Endothelial cell of umbilical vein (primary cell): Measurements from ENCODE around the gene RASSF6. TPM values are rescaled to one million over a fixed set of nuclear protein-coding genes. Genes with fewer than 3 reads are reported as not detected.

Experiments used
- BruUV-seq: library from RNA; stranded (reverse); fragments of 400-500 nt; replicated peaks from 2 replicates; lab custom pipeline; 2021; lab: Mats Ljungman, UMichigan
- CTCF ChIA-PET: fragments of 300-600, 350-600 bp; sonication (Branson Sonifier 250); formaldehyde crosslinking; loops from one replicate; lab custom pipeline; 2021; ENCODE audit warnings: antibody characterized with exemption, inconsistent platforms; lab: Charles Lee
- POLR2A ChIA-PET: fragments of 300-600, 350-600 bp; sonication (Branson Sonifier 250); formaldehyde crosslinking; loops from one replicate; lab custom pipeline; 2021; ENCODE audit warnings: antibody characterized with exemption, inconsistent platforms; lab: Charles Lee
- DNase-seq: peaks from one replicate; pipeline ENCODE4 v3.0.0-alpha.2; 2011; ENCODE audit warnings: low read depth, low spot score
- FAIRE-seq: peaks from 2 replicates; lab custom pipeline; 2011; peaks lifted over from hg19 to GRCh38; lab: Jason Lieb, UNC
- H2AFZ ChIP-seq: 2 replicates; pipeline ENCODE4 v1.6.0; 2012; ENCODE audit warnings: low read depth, low read length, control low read depth, inconsistent platforms
- H3K27ac ChIP-seq: 2 replicates; pipeline ENCODE4 v1.5.1; 2011; ENCODE audit warnings: low read depth, mild to moderate bottlenecking, control low read depth, low read length, moderate library complexity; ENCODE audit not compliant: insufficient read depth
- H3K27me3 ChIP-seq, 2 experiments: 2 replicates each; pipeline versions ENCODE4 v1.6.0 to v1.6.1; 2011; ENCODE audit warnings: low read length in 2 of 2, mixed read lengths in 1 of 2; ENCODE audit not compliant: control insufficient read depth in 2 of 2, insufficient read depth in 2 of 2
- H3K36me3 ChIP-seq, 2 experiments: 2 replicates in 1 of 2; 3 replicates in 1 of 2; pipeline ENCODE4 v1.5.1; 2011; ENCODE audit warnings: low read length in 2 of 2, mild to moderate bottlenecking in 1 of 2, moderate library complexity in 1 of 2; ENCODE audit not compliant: control insufficient read depth in 2 of 2, insufficient read depth in 2 of 2; ENCODE audit errors: extremely low read depth in 1 of 2
- H3K4me1 ChIP-seq: 3 replicates; pipeline ENCODE4 v1.5.1; 2011; ENCODE audit warnings: mild to moderate bottlenecking, low read length; ENCODE audit not compliant: control insufficient read depth, insufficient read depth; ENCODE audit errors: extremely low read depth
- H3K4me2 ChIP-seq: 2 replicates; pipeline ENCODE4 v1.6.1; 2011; ENCODE audit warnings: low read length, control low read depth, mixed read lengths; ENCODE audit not compliant: insufficient read depth
- H3K4me3 ChIP-seq, 3 experiments: fragments of 200-600 bp in 1 of 3; sonication (generic), shearing (Covaris generic) in 1 of 3; replicated peaks in 1 of 3; 2 replicates each; pipeline ENCODE4 v1.5.1; 2011 to 2016; ENCODE audit warnings: control low read depth in 3 of 3, low read length in 3 of 3, mild to moderate bottlenecking in 2 of 3, inconsistent platforms in 1 of 3, low read depth in 1 of 3, moderate library complexity in 1 of 3; ENCODE audit not compliant: insufficient read depth in 1 of 3
- H3K79me2 ChIP-seq: 2 replicates; pipeline ENCODE4 v1.6.0; 2012; ENCODE audit warnings: low read length, inconsistent platforms; ENCODE audit not compliant: control insufficient read depth, insufficient read depth
- H3K9ac ChIP-seq: replicated peaks from 2 replicates; pipeline ENCODE3; 2011; ENCODE audit warnings: low read length, control low read depth; ENCODE audit not compliant: insufficient read depth; ENCODE audit errors: extremely low read depth
- H3K9me1 ChIP-seq: replicated peaks from 3 replicates; pipeline ENCODE4 v1.6.0; 2011; ENCODE audit warnings: mild to moderate bottlenecking, low read length; ENCODE audit not compliant: control insufficient read depth, insufficient read depth; ENCODE audit errors: extremely low read depth
- H3K9me3 ChIP-seq: replicated peaks from 2 replicates; pipeline ENCODE4 v1.5.1; 2012; ENCODE audit warnings: low read length, inconsistent platforms; ENCODE audit not compliant: control insufficient read depth, insufficient read depth
- H4K20me1 ChIP-seq: replicated peaks from 2 replicates; pipeline ENCODE3; 2011; ENCODE audit warnings: mild to moderate bottlenecking, low read length; ENCODE audit not compliant: control insufficient read depth, insufficient read depth; ENCODE audit errors: extremely low read depth
- EZH2 ChIP-seq: IDR thresholded peaks from 2 replicates; pipeline ENCODE4 v1.6.1; 2012; ENCODE audit warnings: borderline replicate concordance, low read depth, mild to moderate bottlenecking, moderate library complexity, low read length, inconsistent platforms; ENCODE audit not compliant: severe bottlenecking
- FOS ChIP-seq: IDR thresholded peaks from 2 replicates; pipeline ENCODE4 v1.6.1; 2011; ENCODE audit warnings: mild to moderate bottlenecking, low read length, moderate library complexity, borderline replicate concordance; ENCODE audit not compliant: insufficient read depth
- GATA2 ChIP-seq: IDR thresholded peaks from 2 replicates; pipeline ENCODE4 v1.7.0; 2011; ENCODE audit warnings: low read depth, mild to moderate bottlenecking, moderate library complexity, mixed read lengths, low read length; ENCODE audit not compliant: insufficient read length, insufficient read depth
- JUN ChIP-seq: IDR thresholded peaks from 2 replicates; pipeline ENCODE4 v1.6.1; 2011; ENCODE audit warnings: borderline replicate concordance, low read depth; ENCODE audit not compliant: insufficient read length, insufficient read depth
- MYC ChIP-seq: IDR thresholded peaks from one replicate; pipeline ENCODE4 v1.6.1; 2011; ENCODE audit warnings: mild to moderate bottlenecking, low read depth, low read length
- POLR2A ChIP-seq: IDR thresholded peaks from 2 replicates; pipeline ENCODE4 v1.6.1; 2012; ENCODE audit warnings: low read depth, mild to moderate bottlenecking, control low read depth, low read length
- POLR2AphosphoS5 ChIP-seq: IDR thresholded peaks from 2 replicates; pipeline ENCODE4 v1.6.1; 2012; ENCODE audit warnings: low read depth, mild to moderate bottlenecking, control low read depth, low read length, moderate library complexity; ENCODE audit not compliant: insufficient read depth
- dilution Hi-C: fragments of 300-500 bp; cut with MboI; formaldehyde crosslinking; loops from one replicate; pipeline ENCODE4 v1.15.0; 2019; ENCODE audit warnings: low sequenced_read_pairs; ENCODE audit not compliant: extremely low pct_ligation_motif_present
- intact Hi-C: fragments of 100-400 bp; cut with micrococcal nuclease; formaldehyde crosslinking; loops from one replicate; pipeline ENCODE4 v1.10.0; 2022
- polyA plus RNA-seq, 4 experiments: library from polyadenylated mRNA; depleted of rRNA in 3 of 4; stranded (reverse) in 3 of 4; unstranded in 1 of 4; fragments of >200 nt; gene quantifications; 2 replicates each; pipeline versions ENCODE4 v1.2.1 to v1.2.3, GENCODE V29; 2011 to 2012; ENCODE audit warnings: missing spikeins in 1 of 4
- total RNA-seq: library from RNA; stranded (reverse); gene quantifications from 2 replicates; pipeline ENCODE4 v1.2.3, GENCODE V29; 2021
- TF ChIP-seq, protein P1 (sequence below): IDR thresholded peaks from 2 replicates; pipeline ENCODE4 v1.6.1; 2011; ENCODE audit not compliant: insufficient read depth, insufficient read length
- TF ChIP-seq, protein P2 (sequence below), 2 donors: IDR thresholded peaks; 1 replicate in 1 of 2; 2 replicates in 1 of 2; pipeline ENCODE4 v1.5.1; 2011; ENCODE audit warnings: low read length in 2 of 2, mild to moderate bottlenecking in 2 of 2, moderate library complexity in 2 of 2, control low read depth in 1 of 2, inconsistent platforms in 1 of 2, low read depth in 1 of 2; ENCODE audit not compliant: insufficient read depth in 1 of 2; ENCODE audit errors: extremely low read depth in 1 of 2

Gene RASSF6
- total and polyA plus RNA-seq, 2 donors (not counting 3 experiments of a cell fraction or from before 2014, with no cell fraction given), result not detected

DNA sequence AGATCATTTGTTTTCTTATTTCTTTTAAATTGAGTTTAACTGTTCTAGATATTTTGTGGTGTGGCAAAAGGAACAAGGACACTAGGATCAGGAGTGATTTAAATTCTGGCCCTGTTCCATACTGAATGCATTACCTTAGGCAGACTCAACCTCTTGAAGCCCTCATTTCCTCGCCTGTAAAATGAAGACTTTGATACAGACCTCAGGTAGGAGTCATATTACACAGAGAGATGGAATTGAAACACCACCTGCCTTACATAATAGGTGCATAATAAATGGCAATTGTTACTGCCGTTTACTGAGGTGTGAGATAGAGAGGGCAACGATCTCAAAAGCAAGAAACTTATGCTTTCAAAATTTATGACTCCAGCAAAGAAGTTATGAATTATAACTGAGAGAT lies 28.2 kb upstream of the RASSF6 start:
- Histone ChIP-seq H2AFZ (no peak overlapping the region), H3K9me1 (no peaks in the 10 kb centered on the region), H3K79me2 (no peaks in the 10 kb centered on the region), H3K4me2 (no peak overlapping the region), H4K20me1 (no peaks in the 10 kb centered on the region), H3K4me3 (no peak overlapping the region), H3K4me1 (no peaks in the 10 kb centered on the region), H3K9me3 (no peaks in the 10 kb centered on the region), H3K9ac (no peak overlapping the region), H3K27me3 (no peaks in the 10 kb centered on the region), H3K36me3 (no peaks in the 10 kb centered on the region), H3K27ac (no peak overlapping the region)
- BruUV-seq, result no TSS peak
- FAIRE-seq (no peak), DNase-seq (no peak)
- intact Hi-C loops (no loop called here), dilution Hi-C loops (no loop called here)
- TF ChIP-seq, protein P1, sequence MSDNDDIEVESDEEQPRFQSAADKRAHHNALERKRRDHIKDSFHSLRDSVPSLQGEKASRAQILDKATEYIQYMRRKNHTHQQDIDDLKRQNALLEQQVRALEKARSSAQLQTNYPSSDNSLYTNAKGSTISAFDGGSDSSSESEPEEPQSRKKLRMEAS, result no peak
- TF ChIP-seq POLR2A, result no peak
- TF ChIP-seq GATA2, result no peak
- TF ChIP-seq POLR2AphosphoS5, result no peak
- no peak for TF ChIP-seq MYC
- TF ChIP-seq, protein P2, sequence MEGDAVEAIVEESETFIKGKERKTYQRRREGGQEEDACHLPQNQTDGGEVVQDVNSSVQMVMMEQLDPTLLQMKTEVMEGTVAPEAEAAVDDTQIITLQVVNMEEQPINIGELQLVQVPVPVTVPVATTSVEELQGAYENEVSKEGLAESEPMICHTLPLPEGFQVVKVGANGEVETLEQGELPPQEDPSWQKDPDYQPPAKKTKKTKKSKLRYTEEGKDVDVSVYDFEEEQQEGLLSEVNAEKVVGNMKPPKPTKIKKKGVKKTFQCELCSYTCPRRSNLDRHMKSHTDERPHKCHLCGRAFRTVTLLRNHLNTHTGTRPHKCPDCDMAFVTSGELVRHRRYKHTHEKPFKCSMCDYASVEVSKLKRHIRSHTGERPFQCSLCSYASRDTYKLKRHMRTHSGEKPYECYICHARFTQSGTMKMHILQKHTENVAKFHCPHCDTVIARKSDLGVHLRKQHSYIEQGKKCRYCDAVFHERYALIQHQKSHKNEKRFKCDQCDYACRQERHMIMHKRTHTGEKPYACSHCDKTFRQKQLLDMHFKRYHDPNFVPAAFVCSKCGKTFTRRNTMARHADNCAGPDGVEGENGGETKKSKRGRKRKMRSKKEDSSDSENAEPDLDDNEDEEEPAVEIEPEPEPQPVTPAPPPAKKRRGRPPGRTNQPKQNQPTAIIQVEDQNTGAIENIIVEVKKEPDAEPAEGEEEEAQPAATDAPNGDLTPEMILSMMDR (IDR thresholded peaks at IDR 0.05; ENCODE audit: extremely low read depth in 1 of 2, insufficient read depth in 1 of 2, low read depth in 1 of 2, low read length in 2 of 2), result no peak
- no peak for TF ChIP-seq EZH2
- no peak for TF ChIP-seq FOS
- no peak for TF ChIP-seq JUN
- ChIA-PET POLR2A (no interaction called here), CTCF (no interaction called here)
